Nephron progenitor cell (in vitro differentiated cells): ENCODE data around the gene BBS9.

ENCODE experiments used
- DNase-seq: peaks from one replicate; pipeline ENCODE4 v3.0.0; 2021
- H3K27ac Mint-ChIP-seq: 2 replicates; pipeline ENCODE4 v1.8.0; 2021; ENCODE audit warnings: mild to moderate bottlenecking, moderate library complexity, mixed read lengths
- H3K27me3 Mint-ChIP-seq: 2 replicates; pipeline ENCODE4 v1.8.0; 2021; ENCODE audit warnings: mild to moderate bottlenecking, low read depth, mixed read lengths; ENCODE audit not compliant: poor library complexity
- H3K36me3 Mint-ChIP-seq: 2 replicates; pipeline ENCODE4 v1.8.0; 2021; ENCODE audit warnings: low read depth, mixed read lengths
- H3K4me1 Mint-ChIP-seq: 2 replicates; pipeline ENCODE4 v1.8.0; 2021; ENCODE audit warnings: mixed read lengths
- H3K4me3 Mint-ChIP-seq: 2 replicates; pipeline ENCODE4 v1.8.0; 2021; ENCODE audit warnings: mild to moderate bottlenecking, moderate library complexity, mixed read lengths
- H3K9me3 Mint-ChIP-seq: 2 replicates; pipeline ENCODE4 v1.8.0; 2021; ENCODE audit warnings: mild to moderate bottlenecking, moderate library complexity, mixed read lengths
- TF ChIP-seq, protein P1 (sequence below): fragments of 200-600 bp; sonication (generic); IDR thresholded peaks from 2 replicates; pipeline ENCODE4 v1.5.0; 2021; ENCODE audit warnings: antibody characterized with exemption

The BBS9 gene

DNA sequence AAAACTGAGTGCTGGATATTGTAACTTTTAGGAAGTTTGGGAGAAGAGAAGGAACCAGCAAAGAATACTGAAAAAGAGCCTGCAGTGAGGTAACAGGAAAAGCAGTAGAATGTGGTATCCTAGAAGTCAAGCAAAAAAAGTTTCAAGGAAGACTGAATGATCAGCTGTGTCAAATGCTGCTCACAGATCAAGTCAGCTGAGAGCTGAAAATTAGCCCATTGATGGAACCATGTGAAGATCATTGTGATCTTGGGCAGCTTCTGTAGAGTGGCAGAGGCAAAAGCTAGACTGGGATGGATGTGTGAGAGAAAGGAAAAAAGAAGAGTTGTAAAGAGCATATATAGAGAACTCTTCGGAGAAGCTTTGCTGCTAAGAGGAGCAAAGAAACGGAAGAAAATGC, 460.5 kb downstream of the BBS9 start:
- no peak overlapping the region for H3K4me3 Mint-ChIP-seq
- H3K36me3 Mint-ChIP-seq = no peaks in the 10 kb centered on the region
- peaks cover 27% of the 10 kb centered on the region for H3K4me1 Mint-ChIP-seq
- H3K9me3 Mint-ChIP-seq = no peaks in the 10 kb centered on the region
- TF ChIP-seq, protein P1, sequence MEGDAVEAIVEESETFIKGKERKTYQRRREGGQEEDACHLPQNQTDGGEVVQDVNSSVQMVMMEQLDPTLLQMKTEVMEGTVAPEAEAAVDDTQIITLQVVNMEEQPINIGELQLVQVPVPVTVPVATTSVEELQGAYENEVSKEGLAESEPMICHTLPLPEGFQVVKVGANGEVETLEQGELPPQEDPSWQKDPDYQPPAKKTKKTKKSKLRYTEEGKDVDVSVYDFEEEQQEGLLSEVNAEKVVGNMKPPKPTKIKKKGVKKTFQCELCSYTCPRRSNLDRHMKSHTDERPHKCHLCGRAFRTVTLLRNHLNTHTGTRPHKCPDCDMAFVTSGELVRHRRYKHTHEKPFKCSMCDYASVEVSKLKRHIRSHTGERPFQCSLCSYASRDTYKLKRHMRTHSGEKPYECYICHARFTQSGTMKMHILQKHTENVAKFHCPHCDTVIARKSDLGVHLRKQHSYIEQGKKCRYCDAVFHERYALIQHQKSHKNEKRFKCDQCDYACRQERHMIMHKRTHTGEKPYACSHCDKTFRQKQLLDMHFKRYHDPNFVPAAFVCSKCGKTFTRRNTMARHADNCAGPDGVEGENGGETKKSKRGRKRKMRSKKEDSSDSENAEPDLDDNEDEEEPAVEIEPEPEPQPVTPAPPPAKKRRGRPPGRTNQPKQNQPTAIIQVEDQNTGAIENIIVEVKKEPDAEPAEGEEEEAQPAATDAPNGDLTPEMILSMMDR = no peak
- H3K27me3 Mint-ChIP-seq = no peaks in the 10 kb centered on the region
- no peak overlapping the region for H3K27ac Mint-ChIP-seq
- no peak for DNase-seq

- no peaks in the 10 kb centered on the region for H3K36me3 Mint-ChIP-seq
- DNase-seq = no peak
Observed at GRCh38 chr7:33590916-33591315, 461.6 kb downstream of the BBS9 start.

DNA sequence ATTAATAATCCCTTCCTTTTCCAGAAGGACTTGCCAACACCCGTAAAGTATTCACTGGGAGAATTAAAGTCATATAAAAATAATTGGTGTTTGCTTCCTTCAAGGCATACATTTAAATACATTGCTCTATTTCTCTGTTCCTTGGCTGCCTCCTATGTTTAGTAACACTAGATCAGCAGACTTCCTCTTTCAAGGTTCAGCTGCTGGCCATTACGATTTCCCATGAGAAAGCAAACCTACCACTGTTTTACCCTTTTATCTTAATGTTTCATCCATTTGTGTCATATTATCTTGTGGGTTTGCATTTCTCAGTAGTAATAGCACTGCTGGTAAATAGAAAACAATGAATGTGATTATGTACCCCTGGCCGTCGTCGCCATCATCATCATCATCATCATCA, 462.1 kb downstream of the BBS9 start:
- Mint-ChIP-seq H3K36me3 (no peaks in the 10 kb centered on the region), H3K27me3 (no peaks in the 10 kb centered on the region), H3K9me3 (no peaks in the 10 kb centered on the region), H3K4me1 (peaks cover 27% of the 10 kb centered on the region), H3K4me3 (no peak overlapping the region), H3K27ac (no peak overlapping the region)
- no peak for DNase-seq
- TF ChIP-seq, protein P1 = no peak

More at GRCh38 chr7:33590916-33591315, 461.6 kb downstream of the BBS9 start:
- peaks cover 27% of the 10 kb centered on the region for H3K4me1 Mint-ChIP-seq
- no peak overlapping the region for H3K4me3 Mint-ChIP-seq
- TF ChIP-seq, protein P1 = no peak
- no peaks in the 10 kb centered on the region for H3K27me3 Mint-ChIP-seq
- H3K27ac Mint-ChIP-seq = no peak overlapping the region
- H3K9me3 Mint-ChIP-seq = no peaks in the 10 kb centered on the region

- H3K4me1 Mint-ChIP-seq = peaks cover 27% of the 10 kb centered on the region
- no peaks in the 10 kb centered on the region for H3K36me3 Mint-ChIP-seq
- no peaks in the 10 kb centered on the region for H3K9me3 Mint-ChIP-seq
- no peak for DNase-seq
- H3K27ac Mint-ChIP-seq = no peak overlapping the region
- H3K27me3 Mint-ChIP-seq = no peaks in the 10 kb centered on the region
- H3K4me3 Mint-ChIP-seq = no peak overlapping the region
- TF ChIP-seq, protein P1 = no peak
Observed at GRCh38 chr7:33592718-33593117, 463.4 kb downstream of the BBS9 start.

GRCh38 chr7:33593611-33594010, 464.2 kb downstream of the BBS9 start:
- TF ChIP-seq, protein P1 = no peak
- H3K4me1 Mint-ChIP-seq = peaks cover 27% of the 10 kb centered on the region
- H3K27me3 Mint-ChIP-seq = no peaks in the 10 kb centered on the region
- no peaks in the 10 kb centered on the region for H3K36me3 Mint-ChIP-seq
- no peak for DNase-seq
- no peaks in the 10 kb centered on the region for H3K9me3 Mint-ChIP-seq
- H3K4me3 Mint-ChIP-seq = no peak overlapping the region
- no peak overlapping the region for H3K27ac Mint-ChIP-seq

GRCh38 chr7:33596686-33597085, 467.3 kb downstream of the BBS9 start:
- peaks cover 23% of the 10 kb centered on the region for H3K4me1 Mint-ChIP-seq
- H3K9me3 Mint-ChIP-seq = no peaks in the 10 kb centered on the region
- no peaks in the 10 kb centered on the region for H3K36me3 Mint-ChIP-seq
- no peaks in the 10 kb centered on the region for H3K27me3 Mint-ChIP-seq
- TF ChIP-seq, protein P1 = no peak
- no peak overlapping the region for H3K27ac Mint-ChIP-seq
- no peak overlapping the region for H3K4me3 Mint-ChIP-seq
- DNase-seq = no peak
